NCI-H1930 (cell line): ENCODE measurements around the gene RHBDL2.
A peak's percentile ranks its signal among the peaks of the same experiment; 100 is the strongest.
"Not testable (repeated sequence)": the region's sequence is repeated elsewhere in the genome, so short reads cannot be mapped to it uniquely, and the experiment has no call there.

Source experiments
- DNase-seq, 2 experiments: peaks; one replicate each; lab custom pipeline; 2025; lab: John Stamatoyannopoulos, UW

RHBDL2 gene

GRCh38 chr1:38875811-38876210 is 65.8 kb downstream of the RHBDL2 start:
- no peak for DNase-seq

GRCh38 chr1:38873027-38873969 is 68.3 kb downstream of the RHBDL2 start, which contains the start of gene MYCBP:
MYCBP (minus strand) TSS chr1:38873348; CDS start chr1:38873305, 43 bp downstream.
- peak; percentile 89 to 93 for DNase-seq

DNA sequence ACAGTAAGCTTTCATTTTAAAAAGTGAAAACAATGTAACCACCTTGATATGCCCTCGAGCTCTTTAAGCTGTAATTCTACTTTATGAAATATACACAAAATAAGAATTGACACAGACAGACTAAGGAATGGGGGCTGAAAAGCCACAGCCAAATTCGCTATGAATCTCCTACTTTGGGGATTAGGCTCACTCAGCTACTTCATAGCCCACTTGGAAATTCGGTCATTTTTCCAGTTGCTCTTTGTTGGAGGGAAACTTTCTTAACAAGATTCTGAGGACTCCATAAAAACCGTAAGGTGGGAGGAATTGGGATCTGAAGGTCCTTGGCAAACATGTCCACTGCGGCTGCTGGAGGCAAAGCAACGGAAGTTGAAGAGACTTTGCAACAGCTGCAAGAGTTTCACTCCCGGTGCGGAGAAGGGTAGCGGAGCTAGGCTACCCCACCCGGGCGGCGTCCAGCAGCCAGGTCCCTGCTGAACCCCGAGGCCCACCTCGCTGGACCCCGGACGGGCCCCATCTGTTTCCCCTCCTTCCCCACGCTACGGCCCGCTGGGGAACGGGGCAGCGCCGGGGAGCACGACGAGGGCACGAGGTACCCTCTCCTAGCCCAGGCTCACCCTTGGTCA is 69.1 kb downstream of the RHBDL2 start:
- DNase-seq = no peak

DNA sequence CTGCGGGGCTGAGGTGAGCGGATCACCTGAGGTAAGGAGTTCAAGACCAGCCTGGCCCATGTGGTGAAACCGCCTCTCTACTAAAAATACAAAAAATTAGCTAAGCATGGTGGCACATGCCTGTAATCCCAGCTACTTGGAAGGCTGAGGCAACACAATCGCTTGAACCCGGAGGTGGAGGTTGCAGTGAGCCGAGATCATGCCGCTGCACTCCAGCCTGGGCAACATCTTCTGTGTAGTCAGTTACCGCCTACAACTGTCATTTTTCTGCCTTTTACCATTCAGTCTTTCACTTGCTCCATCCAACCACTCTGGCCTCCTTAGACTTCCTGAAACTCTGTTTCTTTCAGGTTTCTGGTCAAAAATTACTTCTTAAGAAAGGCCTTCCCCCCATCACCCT is 70.6 kb downstream of the RHBDL2 start:
- DNase-seq = no peak

GRCh38 chr1:38867208-38867607 is 74.4 kb downstream of the RHBDL2 start:
- no peak for DNase-seq

DNA sequence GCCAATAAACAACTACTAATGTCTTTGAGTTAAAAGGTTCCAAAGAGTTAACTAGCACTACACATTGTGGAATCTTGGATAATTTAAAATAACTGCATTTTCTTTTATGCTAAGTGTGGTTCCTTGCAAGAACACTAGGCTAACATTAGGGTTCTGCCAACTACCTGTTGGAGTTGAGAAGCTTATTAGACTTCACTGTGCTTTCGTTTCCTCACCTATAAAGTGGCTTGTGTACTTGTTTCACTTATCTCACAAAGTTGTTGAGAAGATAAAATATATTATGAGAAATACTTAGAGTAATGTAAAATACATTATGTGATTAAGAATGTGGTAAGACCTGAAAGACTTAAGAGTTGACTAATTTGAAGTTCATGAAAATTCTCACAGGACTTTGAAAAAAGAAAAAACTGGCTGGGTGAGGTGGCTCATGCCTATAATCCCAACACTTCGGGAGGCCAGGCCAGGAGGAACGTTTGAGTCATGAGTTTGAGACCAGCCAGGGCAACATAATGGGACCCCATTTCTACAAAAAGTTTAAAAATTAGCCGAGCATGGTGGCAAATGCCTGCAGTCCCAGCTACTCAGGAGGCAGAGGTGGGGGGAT is 76.4 kb downstream of the RHBDL2 start:
- no peak for DNase-seq

DNA sequence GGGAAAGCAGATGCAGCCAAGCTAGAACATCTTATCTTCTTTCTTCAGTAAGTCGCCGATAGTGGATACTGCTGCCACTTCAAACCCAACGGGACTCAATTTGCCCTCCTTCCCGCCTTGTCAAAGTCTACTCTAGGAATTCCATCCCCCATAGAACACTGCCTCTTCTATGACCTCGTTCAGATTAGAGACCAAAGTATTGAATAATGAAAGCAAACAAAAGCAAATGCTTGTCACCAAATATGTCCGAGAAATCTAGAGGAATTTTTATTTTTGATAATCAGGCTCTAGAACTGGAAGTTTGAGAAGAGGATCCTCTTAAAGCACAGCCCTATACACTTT is 81.2 kb downstream of the RHBDL2 start:
- no peak for DNase-seq

- DNase-seq = peak; percentile 91 to 95
Measured at GRCh38 chr1:38859561-38860453, 81.8 kb downstream of the RHBDL2 start, which contains the start of gene RRAGC. RRAGC (minus strand) TSS chr1:38859772; CDS start chr1:38859646, 126 bp downstream.

DNA sequence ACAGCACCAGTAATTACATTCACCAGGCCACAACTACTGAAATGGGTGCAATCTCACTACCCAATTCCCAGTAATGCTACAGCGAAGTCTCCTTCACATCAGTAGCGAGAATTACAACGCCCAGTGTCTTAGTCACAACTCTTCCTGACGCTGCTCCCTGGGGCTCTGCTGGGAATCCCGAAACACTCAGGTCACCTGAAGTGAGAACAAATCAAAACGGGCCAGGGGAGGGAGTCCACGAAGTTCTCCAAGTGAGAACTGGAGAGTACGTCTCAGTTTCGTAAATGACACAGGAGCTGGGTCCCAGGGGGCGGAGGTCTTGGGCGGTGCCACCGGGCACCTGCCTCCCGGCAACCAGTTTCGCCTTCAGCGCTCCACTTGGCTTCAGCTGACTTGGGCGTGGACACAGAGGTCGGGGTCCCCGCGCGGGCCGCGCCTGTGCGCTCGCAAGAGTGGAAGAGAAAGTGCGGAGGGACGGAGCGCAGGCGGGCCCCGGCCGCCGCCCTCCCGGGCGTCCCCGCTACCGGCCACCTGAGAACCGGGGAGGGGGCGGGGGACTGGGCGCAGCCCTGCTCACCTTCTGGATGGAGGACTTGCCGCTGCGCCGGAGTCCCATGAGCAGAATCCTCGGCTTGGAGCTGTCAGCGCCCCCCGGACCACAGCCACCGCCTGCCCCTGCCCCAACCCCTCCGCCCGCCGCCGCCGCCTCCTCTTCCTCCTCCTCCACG is 82.6 kb downstream of the RHBDL2 start:
- DNase-seq = peak in 1 of 2 experiments; percentile 29

GRCh38 chr1:38852780-38853179 is 88.8 kb downstream of the RHBDL2 start:
- no peak for DNase-seq

GRCh38 chr1:38848071-38848470 is 93.6 kb downstream of the RHBDL2 start:
- DNase-seq = no peak

- no peak for DNase-seq
Measured at GRCh38 chr1:38846210-38846609, 95.4 kb downstream of the RHBDL2 start.

DNA sequence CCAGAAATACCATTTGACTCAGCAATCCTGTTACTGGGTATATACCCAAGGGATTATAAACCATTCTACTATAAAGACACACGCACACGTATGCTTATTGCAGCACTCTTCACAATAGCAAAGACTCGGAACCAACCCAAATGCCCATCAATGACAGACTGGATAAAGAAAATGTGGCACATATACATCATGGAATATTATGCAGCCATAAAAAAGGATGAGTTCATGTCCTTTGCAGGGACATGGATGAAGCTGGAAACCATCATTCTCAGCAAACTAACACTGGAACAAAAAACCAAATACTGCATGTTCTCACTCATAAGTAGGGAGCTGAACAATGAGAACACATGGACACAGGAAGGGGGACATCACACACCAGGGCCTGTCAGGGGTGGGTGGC is 96.5 kb downstream of the RHBDL2 start:
- DNase-seq = not testable (repeated sequence)

GRCh38 chr1:38840281-38840680 is 101.3 kb downstream of the RHBDL2 start:
- no peak for DNase-seq

DNA sequence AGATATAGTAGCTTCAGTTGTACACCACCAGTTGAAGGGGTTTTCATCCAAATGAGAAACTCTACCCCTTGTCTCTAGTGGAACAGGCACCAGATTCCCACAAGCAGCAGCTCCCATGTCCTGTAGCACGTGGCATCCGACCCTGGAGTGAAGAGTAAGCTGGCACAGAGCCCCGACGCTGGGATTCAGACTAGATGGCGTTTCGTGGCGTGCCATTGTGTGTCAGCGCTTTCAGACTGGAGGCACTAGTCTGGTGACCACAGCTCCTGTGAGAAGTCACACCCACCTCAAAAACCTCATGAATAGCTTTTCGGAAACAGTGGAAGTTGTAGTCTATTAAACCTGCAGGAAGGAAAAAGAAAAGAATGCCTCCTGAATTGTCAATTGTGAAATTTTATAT is 102.3 kb downstream of the RHBDL2 start:
- DNase-seq = no peak

GRCh38 chr1:38836316-38836715 is 105.3 kb downstream of the RHBDL2 start:
- DNase-seq = not testable (repeated sequence)
